HepG2 (cell line): ENCODE results near the gene CMAS. TPM values are rescaled to one million over a fixed set of nuclear protein-coding genes. Genes with fewer than 3 reads are reported as not detected.
A peak's percentile ranks its signal among the peaks of the same experiment; 100 is the strongest.

Source experiments
- ATAC-seq: fragments of 200-7000 bp; cut with Tn5 transposase; 3 replicates; pipeline ENCODE4 v1.9.1; 2020; ENCODE audit warnings: mild to moderate bottlenecking, moderate library complexity
- BruUV-seq: library from RNA; stranded (reverse); fragments of 400-500 nt; replicated peaks from 2 replicates; lab custom pipeline; 2021; lab: Mats Ljungman, UMichigan
- CTCF ChIA-PET: fragments of 300-600 bp; formaldehyde crosslinking; extraction: SDS; loops from one replicate; lab custom pipeline; 2021; ENCODE audit warnings: low total read pairs, inconsistent platforms, low intra/inter-chr PET ratio; lab: Yijun Ruan, JAX
- POLR2A ChIA-PET: fragments of 350-600 bp; sonication (Branson Sonifier 250); formaldehyde crosslinking; loops from one replicate; lab custom pipeline; 2020; ENCODE audit warnings: antibody characterized with exemption, inconsistent platforms; lab: Yijun Ruan, JAX
- DNase-seq: peaks from one replicate; pipeline ENCODE4 v3.0.0-alpha.2; 2015; ENCODE audit warnings: low spot score
- FAIRE-seq: peaks from 3 replicates; lab custom pipeline; 2011; peaks lifted over from hg19 to GRCh38; lab: Jason Lieb, UNC
- H2AFZ ChIP-seq: one replicate; pipeline ENCODE4 v1.6.1; 2011; ENCODE audit warnings: low read length, inconsistent platforms
- H3K27ac ChIP-seq: fragments of 300-600 bp; 3 replicates; pipeline ENCODE4 v1.8.0; 2011; ENCODE audit warnings: mixed run types, mild to moderate bottlenecking, mixed read lengths, low read length, inconsistent platforms; ENCODE audit not compliant: insufficient read depth; ENCODE audit errors: extremely low read length
- H3K27me3 ChIP-seq, 2 experiments: fragments of 200-600 bp in 1 of 2; 2 replicates in 1 of 2; 3 replicates in 1 of 2; pipeline versions ENCODE4 v1.6.0 to v1.8.0; 2011; ENCODE audit warnings: low read length in 2 of 2, mild to moderate bottlenecking in 2 of 2, moderate library complexity in 2 of 2, inconsistent platforms in 1 of 2; ENCODE audit not compliant: insufficient read depth in 2 of 2, control insufficient read depth in 1 of 2
- H3K36me3 ChIP-seq, 2 experiments: fragments of 200-600 bp in 1 of 2; replicated peaks in 1 of 2; 2 replicates in 1 of 2; 3 replicates in 1 of 2; pipeline versions ENCODE4 v1.5.1 to v1.8.0; 2011; ENCODE audit warnings: low read length in 2 of 2, inconsistent platforms in 1 of 2; ENCODE audit not compliant: insufficient read depth in 2 of 2, control insufficient read depth in 1 of 2
- H3K4me1 ChIP-seq: 2 replicates; pipeline ENCODE4 v1.5.1; 2012; ENCODE audit warnings: low read length, inconsistent platforms; ENCODE audit not compliant: insufficient read depth
- H3K4me2 ChIP-seq: 2 replicates; pipeline ENCODE4 v1.6.0; 2011; ENCODE audit warnings: low read depth, low read length, inconsistent platforms
- H3K4me3 ChIP-seq, 3 experiments: fragments of 200-600 bp in 1 of 3; sonication (generic), shearing (Covaris generic) in 1 of 3; replicated peaks in 1 of 3; 2 replicates each; pipeline ENCODE4 v1.5.1; 2011 to 2016; ENCODE audit warnings: low read length in 3 of 3, inconsistent platforms in 2 of 3, low read depth in 2 of 3, mild to moderate bottlenecking in 2 of 3, control low read depth in 1 of 3, mixed read lengths in 1 of 3; ENCODE audit not compliant: insufficient read depth in 1 of 3
- H3K79me2 ChIP-seq: one replicate; pipeline ENCODE4 v1.6.1; 2011; ENCODE audit warnings: low read length, inconsistent platforms; ENCODE audit not compliant: insufficient read depth
- H3K9ac ChIP-seq: 2 replicates; pipeline ENCODE4 v1.6.0; 2011; ENCODE audit warnings: mild to moderate bottlenecking, low read depth, low read length, inconsistent platforms; ENCODE audit not compliant: insufficient read depth
- H3K9me3 ChIP-seq: 2 replicates; pipeline ENCODE4 v1.5.1; 2012; ENCODE audit warnings: mild to moderate bottlenecking, low read length
- H4K20me1 ChIP-seq: 2 replicates; pipeline ENCODE4 v1.6.0; 2011; ENCODE audit warnings: inconsistent platforms, mild to moderate bottlenecking, low read length, moderate library complexity; ENCODE audit not compliant: insufficient read depth
- ETV5 ChIP-seq: IDR thresholded peaks from 2 replicates; pipeline ENCODE4 v1.6.1; 2018; ENCODE audit warnings: missing biosample characterization, missing genetic modification reagents, inconsistent platforms, borderline replicate concordance
- NR2F1 ChIP-seq, 2 experiments: fragments of 450-650 bp in 1 of 2; formaldehyde crosslinking in 1 of 2; IDR thresholded peaks; 2 replicates each; pipeline versions ENCODE4 v1.5.0 to v1.6.1; 2016 to 2020; ENCODE audit warnings: mild to moderate bottlenecking in 1 of 2, missing compliant biosample characterization in 1 of 2, missing genetic modification reagents in 1 of 2, moderate library complexity in 1 of 2
- POLR2A ChIP-seq, 2 experiments: IDR thresholded peaks; 2 replicates each; pipeline ENCODE4 v1.6.1; 2011; ENCODE audit warnings: low read depth in 2 of 2, low read length in 2 of 2, mild to moderate bottlenecking in 1 of 2, moderate library complexity in 1 of 2; ENCODE audit not compliant: insufficient read depth in 1 of 2
- SMAD1 ChIP-seq: sonication (generic); formaldehyde crosslinking; IDR thresholded peaks from 2 replicates; pipeline ENCODE4 v1.4.0; 2020; ENCODE audit warnings: missing genetic modification reagents, low read depth, mild to moderate bottlenecking, borderline replicate concordance
- TBX2 ChIP-seq: sonication (generic); formaldehyde crosslinking; IDR thresholded peaks from 2 replicates; pipeline ENCODE4 v1.5.0; 2020; ENCODE audit warnings: missing genetic modification reagents, mild to moderate bottlenecking, borderline replicate concordance
- ZBTB2 ChIP-seq: sonication (generic); formaldehyde crosslinking; IDR thresholded peaks from 2 replicates; pipeline ENCODE4 v1.8.0; 2022; ENCODE audit warnings: low read depth, missing genetic modification reagents
- ZNF180 ChIP-seq: sonication (generic); formaldehyde crosslinking; IDR thresholded peaks from 2 replicates; pipeline ENCODE4 v1.4.0; 2020; ENCODE audit warnings: low read depth, missing genetic modification reagents, borderline replicate concordance
- ZNF441 ChIP-seq: sonication (generic); formaldehyde crosslinking; IDR thresholded peaks from 2 replicates; pipeline ENCODE4 v1.7.0; 2021; ENCODE audit warnings: missing genetic modification reagents, borderline replicate concordance
- ZNF558 ChIP-seq: sonication (generic); formaldehyde crosslinking; IDR thresholded peaks from 2 replicates; pipeline ENCODE4 v1.9.0; 2022; ENCODE audit warnings: mild to moderate bottlenecking, missing genetic modification reagents, borderline replicate concordance
- ZNF75D ChIP-seq: sonication (generic); formaldehyde crosslinking; IDR thresholded peaks from 2 replicates; pipeline ENCODE4 v1.8.1; 2023; ENCODE audit warnings: missing genetic modification reagents, mild to moderate bottlenecking, borderline replicate concordance
- ZNF816 ChIP-seq: sonication (generic); formaldehyde crosslinking; IDR thresholded peaks from 2 replicates; pipeline ENCODE4 v1.8.0; 2022; ENCODE audit warnings: missing genetic modification reagents, mild to moderate bottlenecking, borderline replicate concordance
- ZNF879 ChIP-seq: sonication (generic); formaldehyde crosslinking; IDR thresholded peaks from 2 replicates; pipeline ENCODE4 v1.8.1; 2023; ENCODE audit warnings: missing genetic modification reagents
- WGBS: methylation state at CpG from one replicate; pipeline ENCODE4 v1.1.6; 2017; ENCODE audit warnings: low lambda C conversion rate; 5-methylcytosine and 5-hydroxymethylcytosine counted together
- in situ Hi-C: cut with HindIII; loops from 2 replicates; pipeline ENCODE4 v1.10.0; 2017; ENCODE audit warnings: low pct_unique_long_range_greater_than_20kb; ENCODE audit not compliant: extremely low pct_ligation_motif_present
- intact Hi-C: fragments of 100-400 bp; cut with micrococcal nuclease; formaldehyde crosslinking; loops from one replicate; pipeline ENCODE4 v1.10.0; 2022; ENCODE audit not compliant: unreplicated experiment
- polyA plus RNA-seq, 8 experiments: library from polyadenylated mRNA; depleted of rRNA in 3 of 8; stranded (reverse) in 7 of 8; unstranded in 1 of 8; fragments of >200 nt; fragmentation: Illumina TruSeq in 4 of 8; extraction: Trizol in 4 of 8; gene quantifications; 2 replicates each; pipeline versions ENCODE4 v1.2.1 to v1.2.3, GENCODE V29; 2011 to 2016; ENCODE audit warnings: low read depth in 4 of 8, missing spikeins in 1 of 8, mixed read lengths in 1 of 8; ENCODE audit not compliant: insufficient read depth in 1 of 8
- total RNA-seq, 5 experiments: library from RNA; depleted of rRNA; stranded (reverse); fragments of >200 nt; fragmentation: Illumina TruSeq; extraction: Trizol; gene quantifications; 2 replicates each; pipeline ENCODE4 v1.2.3, GENCODE V29; 2016; ENCODE audit warnings: low read depth in 1 of 5

CMAS gene
- total and polyA plus RNA-seq, 2 of the 13 experiments (the other 11 are each of a cell fraction or from before 2014, with no cell fraction given): 14.0 to 21.3 TPM

DNA sequence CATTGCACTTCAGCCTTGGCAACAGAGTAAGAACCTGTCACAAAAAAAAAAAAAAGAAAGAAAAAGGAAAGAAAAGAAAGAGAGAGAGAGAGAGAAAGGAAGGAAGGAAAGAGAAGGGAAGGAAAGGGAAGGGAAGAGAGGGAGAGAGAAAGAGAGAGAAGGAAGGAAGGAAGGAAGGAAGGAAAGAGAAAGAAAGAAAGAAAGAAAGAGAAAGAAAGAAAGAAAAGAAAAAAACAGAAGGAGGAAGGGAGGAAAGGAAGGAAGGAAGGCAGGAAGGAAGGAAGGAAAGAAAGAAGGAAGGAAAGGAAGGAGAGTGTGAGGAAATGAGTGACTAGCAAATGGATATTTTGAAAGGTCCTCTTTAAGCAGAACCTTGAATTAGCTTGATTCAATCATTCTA is 13.3 kb upstream of the CMAS start:
- H3K79me2 ChIP-seq: no peaks in the 10 kb centered on the region
- TF ChIP-seq ZNF441 (CRISPR knock-in tag): no peak
- H3K9ac ChIP-seq: no peak overlapping the region
- no peak overlapping the region for H3K27ac ChIP-seq
- H2AFZ ChIP-seq: no peak overlapping the region
- intact Hi-C loops (no loop called here), in situ Hi-C loops (loop anchor here (25.0 kb wide), 1 partner anchor 520 kb away; the partner anchor contains the start of genes GOLT1B and RECQL)
- no peaks in the 10 kb centered on the region; a peak in 1 of 5 replicates for H3K27me3 ChIP-seq
- H3K4me3 ChIP-seq: no peak overlapping the region
- H3K36me3 ChIP-seq: no peaks in the 10 kb centered on the region
- peaks cover 26% of the 10 kb centered on the region for H3K4me1 ChIP-seq
- no TSS peak for BruUV-seq
- ATAC-seq (no peak), FAIRE-seq (no peak), DNase-seq (no peak)
- ChIA-PET CTCF (no interaction called here), POLR2A (no interaction called here)
- H3K4me2 ChIP-seq: no peak overlapping the region
- no peaks in the 10 kb centered on the region for H3K9me3 ChIP-seq
- H4K20me1 ChIP-seq: no peaks in the 10 kb centered on the region

DNA sequence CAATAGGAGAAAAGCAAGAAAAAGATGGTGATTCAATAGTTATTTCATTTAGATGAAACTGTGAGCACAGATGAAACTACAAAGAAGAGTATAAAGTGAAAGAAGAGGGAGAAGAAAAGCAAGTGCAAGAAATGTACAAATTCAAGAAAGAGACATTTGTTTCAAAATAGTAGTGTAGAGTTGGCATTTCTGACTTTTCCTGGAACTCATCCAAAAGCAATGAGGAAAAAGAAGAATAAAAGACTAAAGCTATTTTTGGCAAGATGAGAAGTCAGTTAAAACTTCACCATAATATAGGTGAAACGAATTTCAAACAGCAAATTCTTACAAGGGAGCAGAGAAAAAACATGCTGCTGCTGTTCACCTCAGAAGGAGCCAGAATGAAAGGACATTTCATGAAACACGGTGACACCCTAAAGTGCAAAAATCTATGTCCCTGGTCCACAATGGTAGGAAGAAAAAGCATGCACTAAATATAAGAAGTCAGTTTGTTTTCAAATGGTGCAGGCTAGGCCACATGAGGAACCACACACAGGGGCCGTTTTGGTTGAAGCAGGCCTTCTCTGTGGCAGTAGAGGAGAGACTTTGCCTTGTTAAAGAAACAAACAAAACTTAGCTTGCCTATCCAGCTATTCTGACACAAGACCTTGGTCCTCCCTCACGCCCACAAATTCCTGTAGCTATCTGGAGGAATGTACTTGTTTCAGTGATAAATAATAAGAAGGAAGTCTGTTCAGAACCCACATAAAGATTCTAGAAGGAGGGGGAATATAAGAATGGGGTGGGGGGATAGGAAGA is 11.1 kb upstream of the CMAS start:
- H3K9ac ChIP-seq: no peak overlapping the region
- FAIRE-seq (no peak), DNase-seq (no peak), ATAC-seq (no peak; the same call in 1 of the 3 replicates)
- no peaks in the 10 kb centered on the region for H3K79me2 ChIP-seq
- H3K27ac ChIP-seq: no peak overlapping the region
- no TSS peak for BruUV-seq
- H3K4me2 ChIP-seq: peak overlapping the region; percentile 52
- peaks cover 26% of the 10 kb centered on the region for H3K4me1 ChIP-seq
- 0% methylated on average over 4 of the region's 4 CpGs for WGBS
- H2AFZ ChIP-seq: no peak overlapping the region
- in situ Hi-C loops (loop anchor here (25.0 kb wide), 1 partner anchor 523 kb away; the partner anchor contains the start of genes GOLT1B and RECQL), intact Hi-C loops (no loop called here)
- H3K4me3 ChIP-seq: no peak overlapping the region
- ChIA-PET POLR2A (no interaction called here), CTCF (no interaction called here)
- H3K27me3 ChIP-seq: no peaks in the 10 kb centered on the region; a peak in 1 of 5 replicates
- H3K9me3 ChIP-seq: no peaks in the 10 kb centered on the region
- H3K36me3 ChIP-seq: no peaks in the 10 kb centered on the region
- H4K20me1 ChIP-seq: no peaks in the 10 kb centered on the region
- TF ChIP-seq ZNF816 (CRISPR knock-in tag) (no peak), ETV5 (CRISPR knock-in tag) (no peak), TBX2 (CRISPR knock-in tag) (no peak), ZNF75D (no peak), ZNF879 (CRISPR knock-in tag) (no peak), POLR2A (IDR thresholded peaks at IDR 0.05; ENCODE audit: insufficient read depth in 1 of 2, low read depth in 2 of 2, low read length in 2 of 2) (no peak), ZNF558 (no peak), SMAD1 (CRISPR knock-in tag) (no peak), NR2F1 (CRISPR knock-in tag; IDR thresholded peaks at IDR 0.05) (no peak), ZBTB2 (CRISPR knock-in tag) (no peak), ZNF180 (CRISPR knock-in tag) (no peak)
